ENCODE measurements around the gene PAPOLA. TPM values are rescaled to one million over a fixed set of nuclear protein-coding genes. Genes with fewer than 3 reads are reported as not detected.

Gene PAPOLA
- polyA plus RNA-seq, 1 experiment = 92.4 TPM

- no peak for DNase-seq (ENCODE audit: low read depth)
- ChIA-PET POLR2A (no interaction called here), CTCF (interaction anchor here (1.9 kb wide), 1 partner anchor 10 kb away, joined by 6 read pairs; no protein-coding TSS in a partner anchor)
- no peak overlapping the region for H3K4me3 ChIP-seq (ENCODE audit: low read depth, low read length)
- TF ChIP-seq CTCF (IDR thresholded peaks at IDR 0.05; ENCODE audit: insufficient read depth, low read depth, low read length) = no peak
- no peaks in the 10 kb centered on the region for H3K36me3 ChIP-seq (ENCODE audit: control insufficient read depth, insufficient read depth, low read length)
- peaks cover 1% of the 10 kb centered on the region; the same call in 1 of the 2 replicates for H3K27me3 ChIP-seq (ENCODE audit: control insufficient read depth, insufficient read depth, low read length)
Measured at GRCh38 chr14:96481731-96482314, 20.4 kb upstream of the PAPOLA start.

GRCh38 chr14:96482986-96483385 lies 19.2 kb upstream of the PAPOLA start:
- TF ChIP-seq CTCF (IDR thresholded peaks at IDR 0.05; ENCODE audit: insufficient read depth, low read depth, low read length) = no peak
- no peak overlapping the region for H3K4me3 ChIP-seq (ENCODE audit: low read depth, low read length)
- no peaks in the 10 kb centered on the region for H3K36me3 ChIP-seq (ENCODE audit: control insufficient read depth, insufficient read depth, low read length)
- peaks cover 1% of the 10 kb centered on the region; the same call in 1 of the 2 replicates for H3K27me3 ChIP-seq (ENCODE audit: control insufficient read depth, insufficient read depth, low read length)
- ChIA-PET POLR2A (no interaction called here), CTCF (interaction anchor here (1.9 kb wide), 1 partner anchor 9 kb away, joined by 6 read pairs; no protein-coding TSS in a partner anchor)
- DNase-seq (ENCODE audit: low read depth) = no peak

- CTCF ChIA-PET = no interaction called here
- no peak overlapping the region for H3K4me3 ChIP-seq (ENCODE audit: low read depth, low read length)
- H3K36me3 ChIP-seq (ENCODE audit: control insufficient read depth, insufficient read depth, low read length) = no peaks in the 10 kb centered on the region
- no peak for TF ChIP-seq CTCF (IDR thresholded peaks at IDR 0.05; ENCODE audit: insufficient read depth, low read depth, low read length)
- no peak for DNase-seq (ENCODE audit: low read depth)
- POLR2A ChIA-PET = no interaction called here
- H3K27me3 ChIP-seq (ENCODE audit: control insufficient read depth, insufficient read depth, low read length) = peaks cover 1% of the 10 kb centered on the region; the same call in 1 of the 2 replicates
Measured at GRCh38 chr14:96484399-96484798, 17.8 kb upstream of the PAPOLA start.

- Histone ChIP-seq H3K27me3 (ENCODE audit: control insufficient read depth, insufficient read depth, low read length) (no peaks in the 10 kb centered on the region; the same call in 1 of the 2 replicates), H3K36me3 (ENCODE audit: control insufficient read depth, insufficient read depth, low read length) (no peaks in the 10 kb centered on the region), H3K4me3 (ENCODE audit: low read depth, low read length) (no peak overlapping the region)
- POLR2A ChIA-PET = no interaction called here
- DNase-seq (ENCODE audit: low read depth) = no peak
- CTCF ChIA-PET = no interaction called here
- no peak for TF ChIP-seq CTCF (IDR thresholded peaks at IDR 0.05; ENCODE audit: insufficient read depth, low read depth, low read length)
Measured at GRCh38 chr14:96486705-96487104, 15.5 kb upstream of the PAPOLA start.

- TF ChIP-seq CTCF (IDR thresholded peaks at IDR 0.05; ENCODE audit: insufficient read depth, low read depth, low read length) = no peak
- CTCF ChIA-PET = no interaction called here
- Histone ChIP-seq H3K4me3 (ENCODE audit: low read depth, low read length) (no peak overlapping the region), H3K36me3 (ENCODE audit: control insufficient read depth, insufficient read depth, low read length) (no peaks in the 10 kb centered on the region), H3K27me3 (ENCODE audit: control insufficient read depth, insufficient read depth, low read length) (peaks cover 1% of the 10 kb centered on the region; the same call in 1 of the 2 replicates)
- POLR2A ChIA-PET = no interaction called here
- no peak for DNase-seq (ENCODE audit: low read depth)
Measured at GRCh38 chr14:96489327-96489726, 12.9 kb upstream of the PAPOLA start.

All from BJ (cell line).